Peyer's patch (tissue), 4 donors: ENCODE measurements around the gene PIGX.

ENCODE experiments used
- CTCF ChIP-seq, 6 experiments: fragments of 450-650 bp in 4 of 6; fragments of 200-600 bp in 2 of 6; sonication (generic) in 1 of 6; IDR thresholded peaks; one replicate each; pipeline ENCODE4 v1.5.1; 2017 to 2019; ENCODE audit warnings: antibody characterized with exemption in 6 of 6, mild to moderate bottlenecking in 3 of 6, moderate library complexity in 1 of 6
- POLR2A ChIP-seq, 2 donors: fragments of 450-650 bp; IDR thresholded peaks; one replicate each; pipeline ENCODE4 v1.5.1; 2017; ENCODE audit warnings: antibody characterized with exemption in 2 of 2, mild to moderate bottlenecking in 2 of 2, moderate library complexity in 2 of 2

- TF ChIP-seq CTCF (IDR thresholded peaks at IDR 0.05): no peak
- TF ChIP-seq POLR2A (IDR thresholded peaks at IDR 0.05): no peak
Measured at GRCh38 chr3:196689941-196690660, 22.1 kb upstream of the PIGX start.
